HG03520 (cell line): Measurements from ENCODE around the gene SLC1A7.

Experiments
- ATAC-seq: cut with Tn5 transposase; IDR thresholded peaks from one replicate; pipeline ENCODE4 v1.9.1; 2021; ENCODE audit warnings: mild to moderate bottlenecking, moderate library complexity; ENCODE audit not compliant: unreplicated experiment

Gene SLC1A7

GRCh38 chr1:53134961-53135734 lies 7.3 kb downstream of the SLC1A7 start:
- ATAC-seq = no peak

DNA sequence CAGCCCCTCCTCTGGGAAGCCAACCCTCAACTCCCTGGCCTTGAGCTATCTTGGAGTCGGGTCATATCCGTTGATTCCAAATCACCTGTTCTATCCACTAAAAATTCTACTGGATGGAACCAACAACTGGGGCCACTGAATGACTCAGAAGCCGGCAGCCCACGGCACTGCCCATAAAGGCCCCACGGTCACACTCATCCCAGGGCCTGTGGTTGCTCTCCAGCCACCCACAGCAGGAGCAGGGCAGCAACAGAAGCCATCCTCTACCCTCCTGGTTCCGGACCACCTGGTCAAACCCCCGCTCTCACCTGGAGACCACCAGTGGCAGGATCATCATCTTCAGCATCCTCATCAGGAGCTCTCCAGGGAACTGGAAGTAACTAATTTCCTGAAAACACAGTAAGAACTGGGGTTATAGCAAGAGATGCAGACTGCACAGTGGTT lies 8.4 kb downstream of the SLC1A7 start:
- ATAC-seq = no peak

DNA sequence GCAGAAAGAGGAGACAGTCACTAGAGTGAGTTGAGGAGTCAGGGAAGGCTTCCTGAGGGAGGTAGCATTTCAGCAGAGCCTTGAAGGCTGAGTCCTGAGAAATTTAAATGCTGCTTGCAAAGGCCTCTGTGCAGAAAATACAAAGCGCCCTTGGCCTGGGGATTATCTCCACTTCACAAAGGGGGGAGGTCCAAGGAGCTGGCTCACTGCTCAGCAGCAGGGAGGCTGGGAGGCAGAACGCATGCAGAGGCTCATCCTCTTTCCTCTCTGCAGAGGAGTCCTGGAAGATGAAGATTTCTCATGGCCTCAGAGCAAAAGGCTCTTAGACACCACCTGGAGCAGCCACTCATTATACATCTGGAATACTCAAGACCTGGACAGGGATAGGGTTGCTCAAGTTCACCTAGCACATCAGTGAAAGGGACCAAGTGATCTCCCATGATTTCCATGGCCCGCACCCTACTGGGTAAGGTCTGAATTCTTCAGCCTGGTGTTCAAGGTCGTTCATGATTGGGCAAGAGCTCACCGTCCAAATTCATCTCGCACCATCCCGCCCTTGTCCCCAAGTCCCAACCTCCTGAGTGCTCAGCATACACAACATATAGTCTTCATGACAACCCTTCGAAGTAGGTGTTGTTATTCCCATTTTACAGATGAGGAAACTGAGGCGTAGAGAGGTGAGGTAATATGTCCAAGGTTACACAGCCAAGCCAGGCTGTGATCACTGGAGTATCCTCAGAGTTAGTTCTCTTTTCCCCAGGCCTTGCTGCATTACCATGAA lies 9.0 kb downstream of the SLC1A7 start:
- ATAC-seq = no peak

DNA sequence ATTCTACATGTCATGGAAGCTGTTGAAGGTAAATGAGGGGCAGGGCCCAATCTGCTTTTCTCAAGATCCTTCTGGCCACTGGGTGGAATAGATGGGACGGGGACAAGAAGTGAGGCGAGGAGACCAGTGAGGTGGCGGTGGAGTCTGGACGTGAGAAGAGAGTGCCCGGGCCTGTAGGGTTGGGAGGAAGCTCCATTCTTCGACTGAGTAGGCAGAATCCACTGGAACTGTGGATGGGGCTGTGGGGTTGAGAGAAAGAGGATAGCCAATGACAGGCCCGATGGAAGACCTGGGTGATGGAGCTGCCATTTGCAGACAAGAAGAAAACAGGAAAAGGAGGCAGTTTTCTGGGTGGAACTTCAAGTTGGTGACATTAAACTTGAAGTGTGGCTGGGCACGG lies 10.3 kb downstream of the SLC1A7 start:
- ATAC-seq = no peak

GRCh38 chr1:53131590-53131938 lies 10.9 kb downstream of the SLC1A7 start:
- ATAC-seq = no peak

GRCh38 chr1:53130878-53131589 lies 11.4 kb downstream of the SLC1A7 start:
- no peak for ATAC-seq

- no peak for ATAC-seq
Measured at GRCh38 chr1:53130598-53130877, 11.9 kb downstream of the SLC1A7 start.

DNA sequence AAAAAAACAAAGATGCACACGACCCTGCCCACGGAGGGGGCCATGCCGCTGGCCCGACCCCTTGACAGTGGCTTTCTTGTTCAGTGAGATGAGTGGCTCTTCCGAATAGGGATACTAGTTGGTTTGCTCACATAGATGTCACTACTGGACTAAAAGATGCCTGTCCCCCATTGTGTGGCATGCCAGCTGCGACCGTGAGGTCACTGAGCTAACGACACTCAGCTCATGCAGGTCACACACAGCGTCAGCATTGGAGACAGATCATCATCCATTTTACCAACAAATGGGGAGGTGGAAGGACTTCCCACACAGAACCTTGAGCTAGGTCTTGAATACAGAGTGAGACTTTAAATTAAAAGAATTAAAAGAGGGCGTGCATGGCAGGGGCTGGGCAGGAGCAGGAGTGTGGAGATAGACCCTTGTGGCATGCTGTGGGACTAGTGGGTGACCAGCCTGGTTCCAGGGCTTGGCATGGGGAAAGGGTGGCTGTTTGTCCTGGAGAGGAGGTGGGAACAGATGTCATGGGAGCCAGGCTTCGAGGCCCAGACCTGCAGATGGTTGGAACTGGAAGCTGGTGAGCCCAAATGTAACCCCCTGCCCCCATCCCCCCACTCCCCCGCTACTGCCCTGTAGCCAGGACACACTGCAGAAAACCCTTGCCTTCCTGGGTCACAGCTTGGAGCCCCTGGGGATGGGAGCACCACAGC lies 12.4 kb downstream of the SLC1A7 start:
- no peak for ATAC-seq

GRCh38 chr1:53128401-53128800 lies 14.0 kb downstream of the SLC1A7 start:
- ATAC-seq = no peak

DNA sequence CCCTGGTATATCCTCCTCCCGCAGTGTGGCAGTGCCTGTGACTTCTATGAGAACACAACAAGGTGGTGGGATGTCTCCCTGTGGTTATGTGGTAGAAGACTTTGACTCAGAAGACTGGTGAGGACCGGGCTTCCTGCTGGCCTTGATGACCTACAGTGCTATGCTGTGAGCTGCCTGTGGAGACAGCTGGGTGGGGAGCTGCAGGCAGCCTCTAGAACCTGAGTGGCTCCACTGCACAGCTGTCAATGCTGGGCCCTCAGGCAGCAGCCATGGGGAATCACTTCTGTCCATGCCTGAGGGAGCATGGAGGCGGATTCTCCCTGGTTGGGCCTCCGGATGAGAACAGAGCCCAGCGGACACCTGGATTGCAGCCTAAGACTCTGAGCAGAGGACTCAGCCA lies 14.9 kb downstream of the SLC1A7 start:
- ATAC-seq = no peak

DNA sequence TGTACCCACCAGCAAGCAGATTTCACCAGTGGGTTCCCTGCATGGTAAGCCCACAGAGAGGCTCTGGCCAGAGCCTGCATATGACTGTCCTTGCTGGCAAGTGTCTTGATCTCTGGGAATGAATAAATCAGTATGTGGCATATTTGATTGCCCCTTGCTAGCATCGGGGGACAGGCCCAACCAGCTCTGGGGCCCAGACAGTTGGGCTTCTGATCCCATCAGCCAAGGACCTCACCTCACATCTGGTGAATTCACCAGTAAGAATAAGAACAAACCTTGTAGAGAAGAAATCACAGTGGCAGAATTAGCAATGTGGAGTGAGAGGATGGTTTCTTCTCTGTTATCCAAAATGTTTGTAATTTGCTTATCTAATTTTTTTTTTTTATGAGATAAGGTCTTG lies 15.9 kb downstream of the SLC1A7 start:
- ATAC-seq = no peak

DNA sequence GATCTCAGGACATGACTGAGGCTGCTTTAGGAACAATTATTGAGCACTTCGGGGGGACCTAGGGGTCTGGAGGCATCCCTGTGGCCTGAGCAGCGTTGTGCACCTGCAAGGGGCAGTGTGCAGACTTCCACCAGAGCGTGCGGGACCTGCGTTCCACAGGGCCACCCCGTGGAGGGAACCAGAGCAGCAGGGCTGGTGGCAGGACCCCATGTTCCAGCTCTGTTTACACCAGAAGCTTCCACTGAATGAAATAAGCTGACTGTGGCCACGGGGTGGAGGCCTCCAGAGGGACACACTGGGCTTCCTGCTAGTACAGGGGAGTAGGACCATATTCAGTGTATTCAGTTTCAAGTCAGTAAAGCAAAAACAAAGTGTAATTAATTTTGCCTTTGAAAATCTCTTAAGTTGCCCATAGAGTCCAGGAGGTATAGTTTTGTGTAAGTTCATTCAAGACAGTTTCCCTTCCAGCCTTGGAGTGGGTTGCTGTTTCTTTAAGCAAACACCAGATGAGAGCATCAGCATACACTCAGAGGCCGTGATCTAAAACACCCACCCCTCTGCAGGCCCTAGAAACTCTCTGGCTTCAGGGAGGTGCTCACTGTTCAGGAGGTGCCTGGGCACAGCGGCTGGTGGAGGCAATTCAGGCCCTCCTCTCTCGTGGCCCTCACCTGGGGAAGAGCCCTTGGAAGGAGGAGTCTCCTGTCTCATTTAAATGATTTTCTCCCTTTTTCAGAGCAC lies 16.6 kb downstream of the SLC1A7 start:
- ATAC-seq = no peak

DNA sequence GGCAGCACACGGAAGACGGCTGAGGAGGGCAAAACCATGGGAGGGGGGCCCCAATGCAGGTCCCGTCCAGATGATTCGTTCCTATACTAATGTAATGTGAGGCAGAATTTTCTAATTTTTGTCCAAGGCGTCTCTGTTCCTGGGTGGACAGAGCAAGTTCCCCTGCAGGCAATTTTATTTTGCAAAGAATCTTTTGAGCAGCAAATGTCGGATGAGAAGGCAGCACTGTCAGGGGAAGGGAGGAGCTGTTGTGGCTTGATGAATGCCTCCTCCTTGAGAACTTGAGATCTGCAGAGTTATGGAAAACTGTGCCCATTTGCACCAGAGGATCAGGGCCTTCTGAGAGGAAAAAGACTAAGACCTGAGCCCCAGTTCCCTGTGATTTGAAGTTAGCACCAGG lies 17.3 kb downstream of the SLC1A7 start:
- no peak for ATAC-seq

GRCh38 chr1:53123453-53124140 lies 18.8 kb downstream of the SLC1A7 start:
- no peak for ATAC-seq

DNA sequence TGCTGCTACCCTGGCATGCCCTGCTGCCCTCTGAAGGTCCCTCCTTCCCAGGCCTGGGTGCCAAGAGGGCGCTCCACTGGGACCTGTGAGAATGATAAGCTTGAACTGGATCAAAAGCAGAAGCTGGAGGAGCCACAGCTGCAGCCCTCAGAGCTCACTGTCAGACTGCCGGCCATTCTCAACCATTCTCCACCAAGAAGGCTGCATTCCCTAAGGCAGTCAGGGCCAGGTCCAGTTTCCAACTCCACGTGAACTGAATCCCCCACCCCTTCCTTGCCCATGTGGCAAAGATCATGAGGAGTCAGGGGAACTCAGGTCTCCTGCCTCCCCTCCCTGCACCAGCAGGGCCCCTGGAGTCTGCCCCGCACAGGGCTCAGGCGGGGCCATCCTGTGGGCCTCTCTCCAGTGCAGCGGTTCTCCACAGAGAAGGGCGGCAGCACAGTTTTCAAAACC lies 19.5 kb downstream of the SLC1A7 start:
- ATAC-seq = no peak

DNA sequence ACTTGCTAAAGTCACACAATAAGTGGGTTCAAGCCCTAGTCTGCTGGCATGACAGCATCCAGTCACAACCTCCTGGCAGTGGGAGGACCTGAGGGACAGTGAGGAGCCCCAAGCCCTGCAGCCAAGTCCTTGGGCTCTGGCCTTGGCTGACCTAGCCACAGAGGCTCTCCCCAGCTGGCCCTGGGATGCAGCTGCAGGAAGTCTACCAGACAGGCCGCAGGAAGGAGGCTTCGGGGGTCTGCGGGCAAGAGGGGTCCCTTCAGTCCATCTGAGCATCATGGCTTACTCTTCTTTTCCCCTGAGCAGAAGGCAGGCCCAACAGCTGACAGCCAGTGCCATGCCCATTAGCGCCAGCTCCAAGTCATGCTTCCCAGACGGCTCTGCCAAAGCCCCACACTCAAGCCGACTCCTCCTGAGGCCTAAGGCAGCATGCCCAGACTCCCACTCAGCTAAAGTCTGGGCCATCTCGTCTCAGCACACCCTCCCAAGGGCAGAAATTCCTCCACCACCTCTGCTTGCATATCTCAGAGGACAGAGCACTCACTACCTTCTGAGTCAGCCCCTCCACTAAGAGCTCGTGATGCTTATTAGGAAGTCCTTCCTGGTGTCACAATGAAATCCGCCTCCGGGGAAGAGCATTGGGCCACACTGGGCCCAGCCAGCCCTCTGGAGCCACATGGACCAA lies 20.1 kb downstream of the SLC1A7 start:
- ATAC-seq = no peak

DNA sequence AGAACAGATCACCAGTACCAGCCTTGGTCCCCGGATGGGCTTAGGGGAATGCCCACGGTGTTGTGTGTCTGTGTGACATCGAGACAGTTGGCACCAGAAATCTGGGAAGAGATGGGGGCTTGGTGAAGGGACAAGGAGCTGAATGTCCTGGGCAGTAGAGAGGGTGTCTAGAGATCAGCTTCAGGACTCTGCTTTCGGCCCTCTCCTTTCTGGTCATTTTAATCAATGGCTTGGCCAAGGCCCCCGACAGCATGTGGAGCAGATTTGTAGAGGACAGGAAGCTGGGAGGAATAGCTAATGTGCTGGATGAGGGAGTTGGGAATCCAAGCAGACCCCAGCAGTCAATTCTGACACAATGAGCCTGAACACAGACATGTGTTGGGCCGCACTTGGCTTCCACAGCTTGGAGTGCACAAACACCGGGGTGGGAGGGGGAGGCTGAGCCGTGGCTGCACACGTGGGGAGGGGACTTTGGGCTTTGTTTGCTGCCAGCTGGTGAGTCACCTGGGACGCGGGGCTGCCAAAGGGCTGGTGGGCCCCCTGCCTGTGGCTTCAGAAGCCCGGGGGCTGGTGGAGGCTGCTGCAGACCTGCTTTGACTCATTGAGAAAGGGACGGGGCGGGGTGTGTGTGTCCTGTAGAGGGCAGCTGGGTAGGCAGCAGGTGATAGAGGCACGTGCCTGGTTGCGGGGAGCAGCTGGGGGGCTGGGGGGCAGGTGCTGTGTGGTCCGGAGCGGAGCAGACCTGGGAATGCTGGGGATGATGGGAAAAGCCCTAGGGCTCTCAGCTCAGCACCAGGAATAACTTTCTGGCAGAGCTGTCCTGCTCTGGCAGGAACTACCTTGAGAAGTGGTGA lies 20.9 kb downstream of the SLC1A7 start:
- no peak for ATAC-seq

DNA sequence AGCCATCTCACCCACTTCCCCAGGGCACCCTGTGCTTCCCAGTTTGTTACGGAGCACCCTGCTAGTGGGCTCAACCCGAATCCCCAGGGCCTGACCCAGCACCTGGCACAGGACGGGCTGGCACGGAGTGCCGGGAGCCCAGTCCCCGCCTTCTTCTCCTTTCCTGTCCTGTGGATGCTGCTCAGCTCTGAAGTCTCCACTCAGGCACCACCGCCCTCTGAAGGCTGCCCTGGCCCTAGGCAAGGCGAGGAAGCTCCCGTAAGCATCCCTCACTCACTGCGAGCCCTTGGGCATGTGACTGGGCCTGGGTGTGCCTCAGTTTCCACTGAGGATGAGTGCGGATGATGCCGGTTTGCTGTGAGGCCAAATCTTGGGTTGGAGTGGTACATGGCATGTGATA lies 21.8 kb downstream of the SLC1A7 start:
- ATAC-seq = no peak

DNA sequence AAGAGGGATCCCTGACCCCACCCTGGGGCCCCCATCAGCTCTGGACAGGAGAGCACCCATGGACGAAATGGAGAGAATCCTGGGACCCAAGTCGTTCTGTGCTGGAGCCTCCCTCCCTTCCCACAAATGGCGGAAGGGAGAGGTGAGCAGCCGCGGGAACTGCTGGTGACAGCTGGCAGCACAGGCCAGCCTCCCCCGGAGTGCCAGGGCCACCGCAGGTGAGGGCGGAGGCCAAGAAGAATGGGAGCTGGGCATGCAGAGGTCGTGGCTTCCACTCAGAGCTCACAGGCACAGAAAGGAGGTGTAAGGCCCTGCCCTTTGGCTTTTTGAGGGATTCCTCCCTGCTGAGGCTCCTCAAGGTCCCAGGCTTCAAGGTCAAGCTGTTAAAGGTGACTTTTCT lies 24.6 kb downstream of the SLC1A7 start:
- no peak for ATAC-seq
